NCI-H345 treated with DMSO at 0.1 percent for 48 hours (cell line): Measurements from ENCODE around the gene IQGAP1.
A peak's percentile ranks its signal among the peaks of the same experiment; 100 is the strongest.

Experiments used
- DNase-seq: peaks from one replicate; lab custom pipeline; 2025; ENCODE audit not compliant: unreplicated experiment; lab: John Stamatoyannopoulos, UW

The IQGAP1 gene

GRCh38 chr15:90375071-90375470, 13.0 kb upstream of the IQGAP1 start:
- DNase-seq: no peak

GRCh38 chr15:90376789-90377188, 11.3 kb upstream of the IQGAP1 start:
- DNase-seq: no peak

GRCh38 chr15:90379263-90379662, 8.8 kb upstream of the IQGAP1 start:
- DNase-seq: no peak

GRCh38 chr15:90381515-90381914, 6.5 kb upstream of the IQGAP1 start:
- no peak for DNase-seq

GRCh38 chr15:90382320-90382719, 5.7 kb upstream of the IQGAP1 start:
- DNase-seq: no peak

GRCh38 chr15:90386221-90386620, 1.8 kb upstream of the IQGAP1 start:
- no peak for DNase-seq

GRCh38 chr15:90388462-90389380, 679 bp downstream of the IQGAP1 start:
- no peak for DNase-seq

- no peak for DNase-seq
Measured at GRCh38 chr15:90389513-90389912, 1.5 kb downstream of the IQGAP1 start.

- DNase-seq: no peak
Measured at GRCh38 chr15:90393040-90393439, 5.0 kb downstream of the IQGAP1 start.

- DNase-seq: no peak
Measured at GRCh38 chr15:90394074-90394473, 6.0 kb downstream of the IQGAP1 start.

GRCh38 chr15:90394748-90395442, 6.9 kb downstream of the IQGAP1 start:
- no peak for DNase-seq

- DNase-seq: no peak
Measured at GRCh38 chr15:90396321-90396720, 8.3 kb downstream of the IQGAP1 start.

GRCh38 chr15:90400005-90400758, 12.1 kb downstream of the IQGAP1 start:
- no peak for DNase-seq

- peak; percentile 34 for DNase-seq
Measured at GRCh38 chr15:90400759-90401314, 12.8 kb downstream of the IQGAP1 start.

- no peak for DNase-seq
Measured at GRCh38 chr15:90401495-90401894, 13.5 kb downstream of the IQGAP1 start.

- no peak for DNase-seq
Measured at GRCh38 chr15:90402223-90402622, 14.2 kb downstream of the IQGAP1 start.

GRCh38 chr15:90402767-90403166, 14.7 kb downstream of the IQGAP1 start:
- no peak for DNase-seq

- DNase-seq: no peak
Measured at GRCh38 chr15:90405055-90405607, 17.1 kb downstream of the IQGAP1 start.

GRCh38 chr15:90407336-90407735, 19.3 kb downstream of the IQGAP1 start:
- no peak for DNase-seq

GRCh38 chr15:90407871-90408317, 19.9 kb downstream of the IQGAP1 start:
- no peak for DNase-seq

GRCh38 chr15:90408657-90409056, 20.6 kb downstream of the IQGAP1 start:
- DNase-seq: no peak
